NCI-H2081 treated with DMSO at 0.1 percent for 48 hours (cell line): Measurements from ENCODE around the gene NRIP1.
"Not testable (repeated sequence)": the region's sequence is repeated elsewhere in the genome, so short reads cannot be mapped to it uniquely, and the experiment has no call there.

Source experiments
- DNase-seq: peaks from one replicate; lab custom pipeline; 2025; lab: John Stamatoyannopoulos, UW

Gene NRIP1

GRCh38 chr21:15037095-15037899 is 27.5 kb downstream of the NRIP1 start:
- no peak for DNase-seq

GRCh38 chr21:15036189-15036588 is 28.6 kb downstream of the NRIP1 start:
- no peak for DNase-seq

GRCh38 chr21:15034126-15034853 is 30.5 kb downstream of the NRIP1 start:
- no peak for DNase-seq

GRCh38 chr21:15031790-15032357 is 32.9 kb downstream of the NRIP1 start:
- no peak for DNase-seq

- DNase-seq, result not testable (repeated sequence)
These were observed 33.4 kb downstream of the NRIP1 start for GRCh38 chr21:15031362-15031761.

- not testable (repeated sequence) for DNase-seq
These were observed 33.9 kb downstream of the NRIP1 start for GRCh38 chr21:15030861-15031260.

GRCh38 chr21:15029077-15029476 is 35.7 kb downstream of the NRIP1 start:
- no peak for DNase-seq

GRCh38 chr21:15028186-15028585 is 36.6 kb downstream of the NRIP1 start:
- no peak for DNase-seq

GRCh38 chr21:15027056-15027455 is 37.7 kb downstream of the NRIP1 start:
- no peak for DNase-seq

GRCh38 chr21:15026370-15026769 is 38.4 kb downstream of the NRIP1 start:
- DNase-seq, result no peak

GRCh38 chr21:15023776-15024175 is 41.0 kb downstream of the NRIP1 start:
- DNase-seq, result no peak

GRCh38 chr21:15022608-15023261 is 42.1 kb downstream of the NRIP1 start:
- no peak for DNase-seq

GRCh38 chr21:15020797-15021196 is 44.0 kb downstream of the NRIP1 start:
- DNase-seq, result no peak

GRCh38 chr21:15018382-15018781 is 46.4 kb downstream of the NRIP1 start:
- no peak for DNase-seq

GRCh38 chr21:15015622-15016471 is 49.0 kb downstream of the NRIP1 start:
- no peak for DNase-seq

GRCh38 chr21:15014221-15014620 is 50.6 kb downstream of the NRIP1 start:
- no peak for DNase-seq

GRCh38 chr21:15011967-15012366 is 52.8 kb downstream of the NRIP1 start:
- DNase-seq, result no peak

GRCh38 chr21:15010645-15011044 is 54.2 kb downstream of the NRIP1 start:
- DNase-seq, result no peak

- DNase-seq, result no peak
These were observed 54.9 kb downstream of the NRIP1 start for GRCh38 chr21:15009837-15010363.

GRCh38 chr21:15007716-15008296 is 57.0 kb downstream of the NRIP1 start:
- no peak for DNase-seq
